ENCODE measurements around the gene WDR82. TPM values are rescaled to one million over a fixed set of nuclear protein-coding genes. Genes with fewer than 3 reads are reported as not detected.

Gene WDR82
- total RNA-seq, 1 donor from 2014 or later: 57.4 TPM

- H3K79me2 ChIP-seq (ENCODE audit: insufficient read depth, low read length): no peaks in the 10 kb centered on the region
- no peaks in the 10 kb centered on the region for H4K20me1 ChIP-seq (ENCODE audit: insufficient read depth, low read length)
- TF ChIP-seq, protein P1, sequence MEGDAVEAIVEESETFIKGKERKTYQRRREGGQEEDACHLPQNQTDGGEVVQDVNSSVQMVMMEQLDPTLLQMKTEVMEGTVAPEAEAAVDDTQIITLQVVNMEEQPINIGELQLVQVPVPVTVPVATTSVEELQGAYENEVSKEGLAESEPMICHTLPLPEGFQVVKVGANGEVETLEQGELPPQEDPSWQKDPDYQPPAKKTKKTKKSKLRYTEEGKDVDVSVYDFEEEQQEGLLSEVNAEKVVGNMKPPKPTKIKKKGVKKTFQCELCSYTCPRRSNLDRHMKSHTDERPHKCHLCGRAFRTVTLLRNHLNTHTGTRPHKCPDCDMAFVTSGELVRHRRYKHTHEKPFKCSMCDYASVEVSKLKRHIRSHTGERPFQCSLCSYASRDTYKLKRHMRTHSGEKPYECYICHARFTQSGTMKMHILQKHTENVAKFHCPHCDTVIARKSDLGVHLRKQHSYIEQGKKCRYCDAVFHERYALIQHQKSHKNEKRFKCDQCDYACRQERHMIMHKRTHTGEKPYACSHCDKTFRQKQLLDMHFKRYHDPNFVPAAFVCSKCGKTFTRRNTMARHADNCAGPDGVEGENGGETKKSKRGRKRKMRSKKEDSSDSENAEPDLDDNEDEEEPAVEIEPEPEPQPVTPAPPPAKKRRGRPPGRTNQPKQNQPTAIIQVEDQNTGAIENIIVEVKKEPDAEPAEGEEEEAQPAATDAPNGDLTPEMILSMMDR (IDR thresholded peaks at IDR 0.05; ENCODE audit: insufficient read depth, low read depth, low read length): no peak
- TF ChIP-seq EZH2 (IDR thresholded peaks at IDR 0.05; ENCODE audit: insufficient read depth, low read length): no peak
- DNase-seq (ENCODE audit: low read depth) (no peak), FAIRE-seq (no peak)
- no peak overlapping the region for H3K4me3 Mint-ChIP-seq (ENCODE audit: unreplicated experiment)
- H3K9me3 ChIP-seq (ENCODE audit: insufficient read depth, low read depth, low read length): no peaks in the 10 kb centered on the region
- H3K27me3 Mint-ChIP-seq (ENCODE audit: low read depth, unreplicated experiment): peaks cover 27% of the 10 kb centered on the region
- no peak overlapping the region for H3K27ac Mint-ChIP-seq (ENCODE audit: unreplicated experiment)
- H3K36me3 ChIP-seq (ENCODE audit: insufficient read depth, low read length): no peaks in the 10 kb centered on the region
- H3K9me3 Mint-ChIP-seq (ENCODE audit: unreplicated experiment): peaks cover 1% of the 10 kb centered on the region
- H3K4me3 ChIP-seq (ENCODE audit: insufficient read depth, low read depth, low read length): no peak overlapping the region
- H3K27ac ChIP-seq (ENCODE audit: low read depth, low read length): no peak overlapping the region
- no peak overlapping the region for H3K9ac ChIP-seq (ENCODE audit: low read length)
- no peaks in the 10 kb centered on the region for H3K27me3 ChIP-seq (ENCODE audit: insufficient read depth, low read length)
- peaks cover 4% of the 10 kb centered on the region for H3K36me3 Mint-ChIP-seq (ENCODE audit: low read depth, unreplicated experiment)
- H3K4me1 Mint-ChIP-seq (ENCODE audit: low read depth, unreplicated experiment): peaks cover 7% of the 10 kb centered on the region
- H3K4me2 ChIP-seq (ENCODE audit: low read length): no peak overlapping the region
- H2AFZ ChIP-seq (ENCODE audit: low read depth, low read length): no peak overlapping the region
- no peaks in the 10 kb centered on the region for H3K4me1 ChIP-seq (ENCODE audit: insufficient read depth, low read length)
Measured at GRCh38 chr3:52319921-52320595, 41.6 kb upstream of the WDR82 start.

GRCh38 chr3:52318186-52318816 is 39.9 kb upstream of the WDR82 start:
- H2AFZ ChIP-seq (ENCODE audit: low read depth, low read length): no peak overlapping the region
- H3K9me3 ChIP-seq (ENCODE audit: insufficient read depth, low read depth, low read length): no peaks in the 10 kb centered on the region
- H3K4me2 ChIP-seq (ENCODE audit: low read length): peak overlapping the region; percentile 82
- Mint-ChIP-seq H3K27ac (ENCODE audit: unreplicated experiment) (no peak overlapping the region), H3K4me1 (ENCODE audit: low read depth, unreplicated experiment) (peaks cover 3% of the 10 kb centered on the region), H3K9me3 (ENCODE audit: unreplicated experiment) (peaks cover 3% of the 10 kb centered on the region), H3K36me3 (ENCODE audit: low read depth, unreplicated experiment) (peaks cover 4% of the 10 kb centered on the region), H3K27me3 (ENCODE audit: low read depth, unreplicated experiment) (peaks cover 27% of the 10 kb centered on the region), H3K4me3 (ENCODE audit: unreplicated experiment) (no peak overlapping the region)
- no peaks in the 10 kb centered on the region for H3K36me3 ChIP-seq (ENCODE audit: insufficient read depth, low read length)
- H3K9ac ChIP-seq (ENCODE audit: low read length): no peak overlapping the region
- H3K27me3 ChIP-seq (ENCODE audit: insufficient read depth, low read length): no peaks in the 10 kb centered on the region
- no peaks in the 10 kb centered on the region for H4K20me1 ChIP-seq (ENCODE audit: insufficient read depth, low read length)
- peaks cover 8% of the 10 kb centered on the region for H3K4me1 ChIP-seq (ENCODE audit: insufficient read depth, low read length)
- H3K27ac ChIP-seq (ENCODE audit: low read depth, low read length): no peak overlapping the region
- DNase-seq (ENCODE audit: low read depth) (no peak), FAIRE-seq (no peak)
- no peaks in the 10 kb centered on the region for H3K79me2 ChIP-seq (ENCODE audit: insufficient read depth, low read length)
- H3K4me3 ChIP-seq (ENCODE audit: insufficient read depth, low read depth, low read length): no peak overlapping the region
- no peak for TF ChIP-seq EZH2 (IDR thresholded peaks at IDR 0.05; ENCODE audit: insufficient read depth, low read length)
- TF ChIP-seq, protein P1 (IDR thresholded peaks at IDR 0.05; ENCODE audit: insufficient read depth, low read depth, low read length): no peak
